Endodermal cell (in vitro differentiated cells): Measurements from ENCODE around the gene ADAM19. TPM values are rescaled to one million over a fixed set of nuclear protein-coding genes. Genes with fewer than 3 reads are reported as not detected.

ENCODE experiments used
- DNase-seq: peaks from one replicate; pipeline ENCODE4 v3.0.0-alpha.2; 2017
- H3K27ac ChIP-seq: 2 replicates; pipeline ENCODE4 v1.5.1; 2013; ENCODE audit warnings: mild to moderate bottlenecking, low read depth, low read length, moderate library complexity
- H3K27me3 ChIP-seq: 2 replicates; pipeline ENCODE4 v1.6.1; 2013; ENCODE audit warnings: mild to moderate bottlenecking, low read length, moderate library complexity; ENCODE audit not compliant: insufficient read depth, control insufficient read depth, poor library complexity, severe bottlenecking
- H3K36me3 ChIP-seq: 2 replicates; pipeline ENCODE4 v1.7.0; 2013; ENCODE audit warnings: mild to moderate bottlenecking, low read length, moderate library complexity; ENCODE audit not compliant: control insufficient read depth, insufficient read depth
- H3K4me1 ChIP-seq: one replicate; pipeline ENCODE4 v1.7.0; 2013; ENCODE audit warnings: low read length; ENCODE audit not compliant: control insufficient read depth, insufficient read depth
- H3K4me3 ChIP-seq: 2 replicates; pipeline ENCODE4 v1.5.1; 2013; ENCODE audit warnings: mild to moderate bottlenecking, low read length, moderate library complexity
- H3K9ac ChIP-seq: 2 replicates; pipeline ENCODE4 v1.6.1; 2013; ENCODE audit warnings: mild to moderate bottlenecking, low read length, moderate library complexity; ENCODE audit not compliant: poor library complexity, severe bottlenecking; ENCODE audit errors: extremely low read depth
- H3K9me3 ChIP-seq: 2 replicates; pipeline ENCODE4 v1.6.1; 2013; ENCODE audit warnings: mild to moderate bottlenecking, low read length, moderate library complexity; ENCODE audit not compliant: control insufficient read depth
- H3K27ac Mint-ChIP-seq: 2 replicates; pipeline ENCODE4 v1.8.0; 2020; ENCODE audit warnings: mixed read lengths
- H3K27me3 Mint-ChIP-seq: 2 replicates; pipeline ENCODE4 v1.8.0; 2021; ENCODE audit warnings: mild to moderate bottlenecking, mixed read lengths; ENCODE audit not compliant: insufficient read depth
- H3K36me3 Mint-ChIP-seq: 2 replicates; pipeline ENCODE4 v1.8.0; 2020; ENCODE audit warnings: low read depth, mixed read lengths
- H3K4me1 Mint-ChIP-seq: 2 replicates; pipeline ENCODE4 v1.8.0; 2020; ENCODE audit warnings: mixed read lengths
- H3K4me3 Mint-ChIP-seq: 2 replicates; pipeline ENCODE4 v1.8.0; 2020; ENCODE audit warnings: mild to moderate bottlenecking, moderate library complexity, mixed read lengths
- H3K9me3 Mint-ChIP-seq: 2 replicates; pipeline ENCODE4 v1.8.0; 2020; ENCODE audit warnings: mild to moderate bottlenecking, mixed read lengths
- CTCF ChIP-seq: fragments of 200-600 bp; sonication (generic); conservative IDR thresholded peaks from 2 replicates; pipeline ENCODE4 v1.5.0; 2021; ENCODE audit warnings: antibody characterized with exemption, mild to moderate bottlenecking
- WGBS, 2 experiments: methylation state at CpG; one replicate each; pipeline versions ENCODE4 v1.1.5 to v1.1.7; 2013; ENCODE audit warnings: missing lambda C conversion rate in 2 of 2, mixed read lengths in 1 of 2; ENCODE audit not compliant: insufficient coverage in 1 of 2, insufficient read length in 1 of 2; 5-methylcytosine and 5-hydroxymethylcytosine counted together
- total RNA-seq, 2 donors: library from RNA; stranded (reverse); fragmentation: NEBNext Ultra II Directional in 1 of 2; extraction: Animal tissue kit (Norgen Biotek cat#: 25700) in 1 of 2; gene quantifications; 2 replicates in 1 of 2; 3 replicates in 1 of 2; pipeline ENCODE4 v1.2.1, GENCODE V29; 2021

ADAM19 gene
- total RNA-seq, 2 donors from 2014 or later: 96.1 to 119 TPM

DNA sequence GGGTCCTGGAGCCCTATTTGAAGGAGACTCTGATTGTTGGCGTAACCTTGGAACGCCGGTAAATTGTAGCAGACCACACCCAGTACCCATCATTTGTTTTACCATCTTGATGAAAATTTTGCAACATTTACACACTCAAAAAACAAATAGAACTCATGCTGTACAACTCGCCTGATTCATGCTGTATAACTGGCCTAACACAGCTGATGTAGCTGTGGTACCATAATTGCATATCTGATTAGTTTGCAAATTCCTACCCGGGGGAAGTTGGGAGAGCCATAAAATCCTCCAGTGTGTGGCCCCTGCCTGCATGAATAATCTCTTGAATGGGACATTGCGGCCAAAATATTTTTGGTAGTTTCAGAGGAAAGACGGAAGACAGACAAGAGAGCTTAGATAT lies 105.9 kb downstream of the ADAM19 start:
- Histone ChIP-seq H3K4me3 (no peak overlapping the region), H3K36me3 (peaks cover 25% of the 10 kb centered on the region), H3K9ac (no peak overlapping the region), H3K27me3 (no peaks in the 10 kb centered on the region), H3K9me3 (no peaks in the 10 kb centered on the region), H3K27ac (no peak overlapping the region), H3K4me1 (no peaks in the 10 kb centered on the region)
- no peak for TF ChIP-seq CTCF
- Mint-ChIP-seq H3K36me3 (peaks cover 13% of the 10 kb centered on the region), H3K4me1 (peaks cover 5% of the 10 kb centered on the region), H3K27ac (no peak overlapping the region), H3K4me3 (no peak overlapping the region), H3K9me3 (no peaks in the 10 kb centered on the region), H3K27me3 (peaks cover 5% of the 10 kb centered on the region)
- DNase-seq: no peak
- WGBS, 2 experiments: 89 to 91% methylated on average over 6 to 7 of the region's 7 CpGs

- H3K27me3 Mint-ChIP-seq: peaks cover 7% of the 10 kb centered on the region
- TF ChIP-seq CTCF: no peak
- H3K27ac Mint-ChIP-seq: no peak overlapping the region
- H3K36me3 Mint-ChIP-seq: peaks cover 13% of the 10 kb centered on the region
- no peaks in the 10 kb centered on the region for H3K9me3 ChIP-seq
- H3K4me1 ChIP-seq: peaks cover 2% of the 10 kb centered on the region
- H3K4me3 Mint-ChIP-seq: no peak overlapping the region
- H3K27ac ChIP-seq: no peak overlapping the region
- H3K27me3 ChIP-seq: no peaks in the 10 kb centered on the region
- DNase-seq: no peak
- H3K4me1 Mint-ChIP-seq: peaks cover 10% of the 10 kb centered on the region
- peaks cover 19% of the 10 kb centered on the region for H3K36me3 ChIP-seq
- WGBS, 2 experiments: 95 to 97% methylated on average over 6 to 7 of the region's 7 CpGs
- H3K4me3 ChIP-seq: no peak overlapping the region
- H3K9me3 Mint-ChIP-seq: no peaks in the 10 kb centered on the region
- H3K9ac ChIP-seq: no peak overlapping the region
Observed at GRCh38 chr5:157469073-157469472, 106.5 kb downstream of the ADAM19 start.

GRCh38 chr5:157468293-157468965 lies 107.1 kb downstream of the ADAM19 start:
- Mint-ChIP-seq H3K4me3 (no peak overlapping the region), H3K27me3 (peaks cover 12% of the 10 kb centered on the region), H3K4me1 (peaks cover 12% of the 10 kb centered on the region), H3K27ac (no peak overlapping the region), H3K36me3 (peaks cover 10% of the 10 kb centered on the region), H3K9me3 (no peaks in the 10 kb centered on the region)
- Histone ChIP-seq H3K27me3 (no peaks in the 10 kb centered on the region), H3K4me1 (peaks cover 2% of the 10 kb centered on the region), H3K9ac (no peak overlapping the region), H3K27ac (no peak overlapping the region), H3K4me3 (no peak overlapping the region), H3K36me3 (peaks cover 12% of the 10 kb centered on the region), H3K9me3 (no peaks in the 10 kb centered on the region)
- WGBS, 2 experiments: 93 to 95% methylated on average over 10 to 13 of the region's 13 CpGs
- no peak for DNase-seq
- no peak for TF ChIP-seq CTCF
